Superior temporal gyrus (tissue), 1 donor: ENCODE data around the gene DLAT.
"Not testable (repeated sequence)": the region's sequence is repeated elsewhere in the genome, so short reads cannot be mapped to it uniquely, and the experiment has no call there.

ENCODE experiments used
- DNase-seq: peaks from one replicate; pipeline ENCODE4 v3.0.0-alpha.2; 2016; ENCODE audit errors: extremely low spot score

DLAT gene

DNA sequence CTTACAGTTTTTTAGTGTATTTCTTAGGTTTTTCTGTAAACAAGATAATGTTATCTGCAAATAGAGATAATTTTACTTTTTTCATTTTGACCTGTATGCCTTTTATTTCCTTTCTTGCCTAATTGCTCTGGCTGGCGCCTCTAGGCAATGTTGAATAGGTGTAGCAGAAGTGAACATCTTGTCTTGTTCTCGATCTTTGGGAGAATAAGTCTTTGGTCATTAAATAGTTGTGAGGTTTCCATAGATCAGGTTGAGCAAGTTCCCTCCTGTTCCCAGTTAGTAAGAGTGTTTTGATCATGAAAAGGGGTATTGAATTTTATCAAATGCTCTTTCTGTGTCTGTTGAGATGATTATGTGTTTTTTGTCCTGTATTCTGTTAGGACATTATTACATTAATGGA, 24.6 kb downstream of the DLAT start:
- no peak for DNase-seq

- DNase-seq, result no peak
These were observed 25.5 kb downstream of the DLAT start for GRCh38 chr11:112050721-112051120.

- no peak for DNase-seq
These were observed 26.6 kb downstream of the DLAT start for GRCh38 chr11:112051768-112052167.

- DNase-seq, result no peak
These were observed 32.0 kb downstream of the DLAT start for GRCh38 chr11:112057170-112057569.

DNA sequence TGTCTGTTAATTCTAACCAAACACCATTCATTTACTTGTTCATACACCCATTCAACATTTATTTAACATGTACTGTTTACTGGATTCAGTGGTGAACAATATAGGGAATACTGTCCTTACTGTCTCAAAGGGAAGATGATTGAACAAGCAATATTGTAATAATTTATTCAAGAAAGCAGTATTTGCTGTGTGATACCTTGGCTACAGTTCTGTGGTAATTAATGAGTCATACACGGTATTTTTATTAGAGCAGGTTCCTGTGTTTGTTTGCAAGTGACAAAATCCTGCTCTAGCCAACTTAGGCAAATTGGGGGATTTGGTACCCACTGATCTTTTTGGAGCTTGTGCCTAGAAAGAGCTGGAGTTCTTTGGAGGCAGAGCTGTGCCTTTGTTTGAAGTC, 32.9 kb downstream of the DLAT start:
- no peak for DNase-seq

GRCh38 chr11:112062923-112063322, 37.7 kb downstream of the DLAT start:
- no peak for DNase-seq

GRCh38 chr11:112073941-112074811, 49.0 kb downstream of the DLAT start, which contains the start of the genes NKAPD1 and PIH1D2:
NKAPD1 (plus strand) TSS chr11:112074299; CDS start chr11:112075575, 1,276 bp downstream.
PIH1D2 (minus strand) TSS chr11:112074017; CDS start chr11:112073174, 843 bp downstream.
- peak; percentile 95 for DNase-seq

- DNase-seq, result no peak
These were observed 57.5 kb downstream of the DLAT start for GRCh38 chr11:112082729-112083128.

GRCh38 chr11:112085822-112086421, 60.7 kb downstream of the DLAT start:
- no peak for DNase-seq

DNA sequence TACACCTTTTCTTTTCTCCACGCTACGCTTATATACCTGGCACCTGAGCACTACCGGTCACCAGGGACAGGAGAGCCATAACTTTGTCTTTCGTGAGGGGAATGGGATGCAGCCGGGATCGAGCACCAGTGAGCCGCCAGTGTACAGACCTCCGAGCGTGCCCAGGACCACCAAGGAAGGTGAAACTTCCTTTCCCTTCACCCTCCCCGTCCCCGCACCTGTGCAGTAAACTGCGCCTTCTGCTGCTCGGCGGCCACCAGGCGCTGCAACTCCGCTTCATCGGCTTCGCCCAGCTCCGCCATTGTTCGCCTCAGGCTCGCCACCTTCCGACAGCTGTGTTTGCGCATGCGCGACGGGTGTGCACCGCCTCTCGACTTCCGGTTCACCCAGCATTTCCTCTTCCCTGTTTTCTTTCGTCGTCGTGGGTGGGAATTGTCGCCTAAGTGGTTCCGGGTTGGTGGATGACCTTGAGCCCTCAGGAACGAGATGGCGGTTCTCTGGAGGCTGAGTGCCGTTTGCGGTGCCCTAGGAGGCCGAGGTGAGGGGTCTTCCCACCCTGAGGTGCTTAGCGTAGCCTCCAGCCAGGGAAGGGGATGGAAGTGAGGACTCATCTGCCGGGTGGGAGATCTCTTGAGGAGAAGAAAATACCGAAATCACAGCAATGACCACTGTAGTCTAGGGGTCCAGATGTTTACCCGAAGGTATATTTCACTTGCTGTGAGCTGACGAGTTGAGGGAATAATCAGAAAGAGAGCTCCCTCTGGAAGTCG, 61.4 kb downstream of the DLAT start, which contains the start of the genes SDHD and TIMM8B:
Gene SDHD (plus strand): TSS at position 452 of the 770 bp plus-strand sequence. CDS start 35 bp downstream, at position 487.
Gene TIMM8B (minus strand): TSS at position 335 of the 770 bp plus-strand sequence. CDS start 33 bp downstream, at position 302.
- peak; percentile 99 for DNase-seq

DNA sequence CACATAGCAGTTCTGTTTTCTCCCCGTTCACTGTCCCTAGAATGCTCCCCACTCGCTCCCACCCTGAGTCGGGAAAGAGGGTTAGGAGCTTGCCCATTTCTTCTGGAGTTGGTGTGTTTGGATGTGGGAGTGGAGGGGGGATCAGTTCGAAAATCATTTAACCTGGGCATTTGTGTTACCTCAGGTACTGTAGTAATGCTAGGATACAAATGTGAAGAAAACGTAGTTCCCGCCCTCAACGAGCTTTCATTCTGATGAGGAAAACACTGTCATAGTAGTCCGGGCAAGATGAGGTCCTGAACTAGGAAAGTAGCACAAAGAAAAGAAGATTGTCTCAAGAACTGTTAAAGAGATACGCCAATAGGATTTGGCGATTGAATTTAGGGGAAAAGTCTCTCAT, 62.0 kb downstream of the DLAT start:
- no peak for DNase-seq

GRCh38 chr11:112095302-112095701, 70.1 kb downstream of the DLAT start:
- DNase-seq, result not testable (repeated sequence)

DNA sequence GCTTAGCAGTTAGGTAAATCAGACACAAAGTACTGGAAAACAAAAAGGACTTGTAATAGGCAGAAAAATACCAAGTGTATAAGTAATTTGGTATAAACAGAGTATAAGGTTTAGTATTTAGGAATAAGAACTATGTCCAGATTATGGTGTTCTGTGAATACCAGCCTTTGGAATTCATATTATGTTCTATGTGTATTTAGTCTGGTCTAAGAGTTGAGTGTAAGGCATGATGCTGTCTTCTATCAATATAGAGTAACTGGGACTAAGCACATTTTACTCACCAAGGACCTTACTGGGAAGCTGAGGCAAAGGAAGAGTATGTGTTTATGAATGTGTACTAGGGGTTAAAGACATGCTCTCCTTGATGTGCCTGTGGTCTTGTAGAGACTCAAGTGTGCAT, 71.0 kb downstream of the DLAT start:
- DNase-seq, result no peak

- DNase-seq, result no peak
These were observed 72.7 kb downstream of the DLAT start for GRCh38 chr11:112097734-112098528.

DNA sequence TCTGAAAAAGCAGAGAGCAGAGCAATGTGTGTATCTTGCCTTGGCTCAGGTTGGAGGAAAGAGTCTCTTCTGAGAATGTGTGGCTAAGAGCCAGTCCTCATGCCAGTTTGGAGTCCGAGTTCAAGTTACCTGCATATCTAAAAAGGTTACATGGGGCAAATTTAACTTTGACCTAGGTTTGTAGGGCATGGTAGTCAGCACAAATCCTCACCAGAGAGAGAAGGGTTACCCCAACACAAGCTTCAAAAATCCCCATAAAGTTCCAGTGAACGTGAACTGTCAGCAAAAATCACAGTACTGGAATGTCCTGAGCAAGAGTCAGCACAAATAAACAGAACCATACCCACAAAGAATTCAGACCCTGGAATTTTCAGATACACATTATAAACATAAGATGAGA, 75.3 kb downstream of the DLAT start:
- DNase-seq, result no peak

- no peak for DNase-seq
These were observed 78.2 kb downstream of the DLAT start for GRCh38 chr11:112103446-112103845.

DNA sequence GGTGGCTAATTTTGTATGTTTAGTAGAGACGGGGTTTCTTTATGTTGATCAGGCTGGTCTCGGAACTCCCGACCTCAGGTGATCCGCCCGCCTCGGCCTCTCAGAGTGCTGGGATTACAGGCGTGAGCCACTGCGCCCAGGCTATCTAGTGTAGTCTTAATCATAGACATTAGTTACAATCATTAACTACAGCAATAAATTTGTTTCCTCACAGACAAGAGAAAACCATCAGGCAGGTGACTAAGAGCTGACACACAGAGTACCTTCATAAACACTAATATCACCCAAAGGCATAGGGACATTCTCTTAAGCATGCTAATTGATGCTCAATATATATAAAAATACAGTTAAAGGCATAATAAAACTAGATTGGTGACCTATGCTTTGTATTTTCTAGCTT, 80.9 kb downstream of the DLAT start:
- DNase-seq, result no peak
